ENCODE measurements around the gene OCA2.

OCA2 gene

DNA sequence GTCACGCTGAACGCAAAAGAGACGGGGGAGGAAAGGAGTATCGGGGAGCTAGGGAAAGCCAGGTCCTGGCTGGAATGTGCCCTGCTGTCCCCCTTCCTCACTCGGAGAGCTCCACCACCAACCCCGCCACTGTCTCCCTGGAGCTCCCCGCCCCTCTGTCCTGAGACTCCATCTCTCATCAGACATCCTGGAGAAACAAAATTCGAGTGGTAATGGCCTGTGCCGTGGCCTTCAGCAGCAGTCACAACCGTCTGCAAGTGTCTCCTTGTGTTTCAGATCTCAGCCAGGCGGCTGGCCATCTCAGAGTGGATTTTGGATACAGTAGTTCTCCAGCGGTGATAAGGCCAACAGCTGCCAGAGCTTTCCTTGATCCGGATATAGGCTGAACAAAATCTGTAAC is 76.9 kb downstream of the OCA2 start:
- TF ChIP-seq, protein P1, sequence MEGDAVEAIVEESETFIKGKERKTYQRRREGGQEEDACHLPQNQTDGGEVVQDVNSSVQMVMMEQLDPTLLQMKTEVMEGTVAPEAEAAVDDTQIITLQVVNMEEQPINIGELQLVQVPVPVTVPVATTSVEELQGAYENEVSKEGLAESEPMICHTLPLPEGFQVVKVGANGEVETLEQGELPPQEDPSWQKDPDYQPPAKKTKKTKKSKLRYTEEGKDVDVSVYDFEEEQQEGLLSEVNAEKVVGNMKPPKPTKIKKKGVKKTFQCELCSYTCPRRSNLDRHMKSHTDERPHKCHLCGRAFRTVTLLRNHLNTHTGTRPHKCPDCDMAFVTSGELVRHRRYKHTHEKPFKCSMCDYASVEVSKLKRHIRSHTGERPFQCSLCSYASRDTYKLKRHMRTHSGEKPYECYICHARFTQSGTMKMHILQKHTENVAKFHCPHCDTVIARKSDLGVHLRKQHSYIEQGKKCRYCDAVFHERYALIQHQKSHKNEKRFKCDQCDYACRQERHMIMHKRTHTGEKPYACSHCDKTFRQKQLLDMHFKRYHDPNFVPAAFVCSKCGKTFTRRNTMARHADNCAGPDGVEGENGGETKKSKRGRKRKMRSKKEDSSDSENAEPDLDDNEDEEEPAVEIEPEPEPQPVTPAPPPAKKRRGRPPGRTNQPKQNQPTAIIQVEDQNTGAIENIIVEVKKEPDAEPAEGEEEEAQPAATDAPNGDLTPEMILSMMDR (conservative IDR thresholded peaks at IDR 0.05; ENCODE audit: control insufficient read depth, insufficient read depth, low read depth, low read length), result no peak
- DNase-seq (ENCODE audit: low read depth), result no peak
- H3K4me3 ChIP-seq (ENCODE audit: control insufficient read depth, low read depth, low read length), result no peak overlapping the region

DNA sequence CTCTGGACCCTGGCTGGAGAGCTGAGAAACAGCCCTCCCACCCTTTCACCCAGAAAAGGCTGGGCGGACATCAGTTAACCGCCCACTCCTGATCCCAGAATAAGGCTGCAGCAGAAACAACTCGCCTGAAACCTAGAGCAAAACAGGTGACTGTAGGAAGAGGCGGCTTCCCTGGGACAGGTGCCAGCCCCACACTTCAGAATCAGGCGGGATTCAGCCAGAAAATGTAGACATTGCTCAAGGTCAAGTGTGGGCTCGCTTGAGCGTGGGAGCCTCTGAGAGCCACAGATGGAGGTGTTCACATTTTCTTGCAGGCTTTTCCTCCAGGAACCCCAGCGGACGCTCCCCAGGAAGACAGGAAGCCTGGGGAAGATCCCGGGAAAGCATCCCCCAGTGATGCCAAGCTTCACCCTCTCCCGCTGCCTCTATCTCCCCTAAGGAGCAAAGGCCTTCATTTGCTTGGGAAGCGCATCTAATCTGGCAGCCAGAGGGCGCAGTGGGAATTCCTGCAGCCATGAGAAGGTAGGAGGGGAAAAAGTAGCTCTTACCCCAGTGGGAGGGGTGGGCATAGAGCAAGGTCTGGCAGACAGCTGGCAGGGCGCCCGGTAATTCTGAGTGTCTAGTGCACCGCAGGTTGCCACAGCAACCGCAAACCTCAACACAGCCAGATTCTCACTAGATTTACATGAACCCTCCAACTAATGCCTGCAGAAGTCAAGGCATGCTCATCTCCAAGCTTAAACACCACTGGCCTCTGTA is 77.7 kb downstream of the OCA2 start:
- DNase-seq (ENCODE audit: low read depth), result peak; percentile 11
- no peak overlapping the region for H3K4me3 ChIP-seq (ENCODE audit: control insufficient read depth, low read depth, low read length)
- TF ChIP-seq, protein P1 (conservative IDR thresholded peaks at IDR 0.05; ENCODE audit: control insufficient read depth, insufficient read depth, low read depth, low read length), result no peak

DNA sequence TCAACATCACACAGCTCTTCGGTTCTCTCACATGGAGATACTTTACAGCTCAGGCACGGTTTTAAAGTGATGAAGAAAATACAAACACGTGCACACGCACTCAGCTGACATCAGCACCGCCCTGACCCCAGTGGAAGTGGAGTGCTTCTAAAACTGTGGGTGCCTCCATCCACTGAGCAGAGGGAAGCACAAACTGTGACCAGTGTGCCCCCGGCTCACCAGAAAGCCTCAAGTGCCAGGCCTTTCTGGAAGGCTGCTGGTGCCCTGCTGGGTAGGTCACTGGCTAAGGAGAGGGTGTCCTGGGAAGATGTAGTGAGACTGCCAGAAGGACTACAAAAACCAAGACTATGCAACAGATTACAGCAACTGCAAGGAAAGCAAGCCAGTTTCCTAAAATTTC is 78.5 kb downstream of the OCA2 start:
- TF ChIP-seq, protein P1 (conservative IDR thresholded peaks at IDR 0.05; ENCODE audit: control insufficient read depth, insufficient read depth, low read depth, low read length), result no peak
- no peak for DNase-seq (ENCODE audit: low read depth)
- H3K4me3 ChIP-seq (ENCODE audit: control insufficient read depth, low read depth, low read length), result no peak overlapping the region

DNA sequence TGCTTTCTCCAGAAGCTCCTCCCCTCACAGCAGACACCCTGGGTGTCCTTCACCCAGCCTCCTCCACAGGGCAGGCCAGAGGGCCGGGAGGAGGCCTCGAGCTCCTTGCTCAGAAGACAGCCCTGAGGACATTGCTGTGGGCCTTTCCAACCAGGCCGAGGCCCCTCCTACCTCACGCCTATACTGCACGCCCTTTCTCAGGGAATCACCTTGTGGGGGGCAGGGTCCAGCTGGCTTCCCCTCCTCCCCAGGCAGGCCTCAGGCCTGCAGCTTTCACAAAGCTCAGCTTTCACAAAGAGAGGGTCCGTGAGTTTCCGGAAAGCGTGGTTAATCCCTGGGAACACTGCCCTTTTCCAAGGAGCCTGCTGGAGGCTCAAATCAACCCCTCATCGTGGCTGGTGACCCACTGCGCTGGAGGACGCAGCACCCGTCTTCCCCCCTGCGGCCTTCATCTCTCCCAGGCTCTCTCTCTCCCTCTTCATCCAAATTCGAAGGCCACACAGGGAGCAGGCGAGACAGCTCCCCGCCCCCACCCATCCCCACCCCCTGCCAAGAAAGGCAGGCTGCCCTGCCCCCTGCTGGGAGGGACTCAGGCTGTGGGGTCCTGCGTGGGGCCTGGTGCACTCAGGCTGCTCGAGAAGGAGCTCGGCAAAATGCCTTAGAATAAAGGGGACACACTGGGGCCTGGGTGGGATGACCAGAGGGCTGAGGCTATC is 79.4 kb downstream of the OCA2 start:
- DNase-seq (ENCODE audit: low read depth), result no peak
- TF ChIP-seq, protein P1 (conservative IDR thresholded peaks at IDR 0.05; ENCODE audit: control insufficient read depth, insufficient read depth, low read depth, low read length), result no peak
- no peak overlapping the region for H3K4me3 ChIP-seq (ENCODE audit: control insufficient read depth, low read depth, low read length)

DNA sequence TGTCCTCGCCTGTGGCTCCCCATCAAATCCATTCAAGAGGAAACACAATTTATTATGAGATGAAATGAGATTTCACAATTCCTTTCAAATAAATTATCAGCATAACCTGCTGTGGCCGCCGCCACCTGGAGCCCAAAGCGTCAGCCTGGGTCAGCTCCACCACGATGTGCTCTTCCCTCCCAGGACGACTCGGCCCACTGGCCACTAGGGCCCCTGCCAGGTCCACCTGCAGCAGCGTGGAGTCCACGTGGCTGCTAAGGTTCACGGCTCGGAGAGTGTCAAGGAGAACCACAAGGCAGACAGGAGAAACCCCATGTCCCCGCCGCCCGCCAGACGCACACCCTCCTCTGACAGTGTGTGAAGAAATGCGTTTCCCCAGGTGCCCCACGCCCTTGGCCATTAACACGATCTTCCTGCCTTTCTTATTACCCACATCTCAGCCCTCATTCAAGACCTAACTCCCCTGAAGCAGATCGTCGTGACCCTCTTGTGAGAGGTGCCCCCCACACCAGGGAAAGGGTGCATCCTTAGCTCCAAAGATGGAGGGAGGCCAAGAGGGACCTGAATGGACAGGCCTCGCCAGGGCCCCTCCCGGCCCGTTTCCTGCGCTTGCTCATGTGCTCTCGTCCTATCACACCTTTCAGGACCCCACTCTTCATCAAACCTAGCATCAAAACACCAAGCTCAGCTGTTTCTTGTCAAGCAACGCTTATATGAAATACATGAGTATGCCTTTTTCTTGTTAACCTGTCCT is 80.6 kb downstream of the OCA2 start:
- no peak for DNase-seq (ENCODE audit: low read depth)
- TF ChIP-seq, protein P1 (conservative IDR thresholded peaks at IDR 0.05; ENCODE audit: control insufficient read depth, insufficient read depth, low read depth, low read length), result no peak
- no peak overlapping the region for H3K4me3 ChIP-seq (ENCODE audit: control insufficient read depth, low read depth, low read length)

DNA sequence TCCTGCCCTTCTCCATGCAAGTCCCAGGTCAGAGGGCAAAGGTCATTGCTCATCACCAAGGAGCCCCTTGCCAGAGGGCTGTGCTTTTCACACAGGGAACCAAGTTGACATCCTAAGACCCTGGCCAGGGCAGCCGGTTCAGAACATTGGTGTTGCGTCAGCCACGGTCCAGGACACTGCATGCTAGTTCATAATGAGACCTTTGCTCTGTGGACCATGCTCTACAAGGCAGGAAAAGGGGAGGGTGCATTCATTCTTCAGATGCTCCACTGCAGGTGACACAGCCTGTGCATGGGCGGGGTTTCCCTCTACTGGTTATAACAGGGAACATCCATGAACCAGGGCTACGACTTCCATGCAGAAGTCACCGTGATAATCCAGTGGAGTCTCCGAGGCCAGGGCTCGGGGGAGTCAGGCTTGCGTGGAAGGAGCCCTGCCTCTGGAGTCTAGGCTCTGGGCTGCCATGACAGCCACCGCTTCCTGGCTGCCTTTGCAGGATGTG is 81.6 kb downstream of the OCA2 start:
- no peak for DNase-seq (ENCODE audit: low read depth)
- no peak overlapping the region for H3K4me3 ChIP-seq (ENCODE audit: control insufficient read depth, low read depth, low read length)
- TF ChIP-seq, protein P1 (conservative IDR thresholded peaks at IDR 0.05; ENCODE audit: control insufficient read depth, insufficient read depth, low read depth, low read length), result no peak
